GM08714 (cell line): ENCODE data around the gene NCBP1.

Experiments used
- H3K4me3 ChIP-seq: fragments of 200-500 bp; sonication (Bioruptor generic); 2 replicates; pipeline ENCODE4 v1.5.1; 2014; ENCODE audit warnings: mild to moderate bottlenecking, low read length, inconsistent platforms
- ZNF274 ChIP-seq: IDR thresholded peaks from 2 replicates; pipeline ENCODE4 v1.6.1; 2012; ENCODE audit warnings: mild to moderate bottlenecking, low read depth, low read length

The NCBP1 gene

GRCh38 chr9:97636903-97637302, 3.3 kb downstream of the NCBP1 start:
- TF ChIP-seq ZNF274, result no peak
- 0 out of 2 replicates have a peak overlapping the region, but pooled peaks have one; percentile 42 for H3K4me3 ChIP-seq

- TF ChIP-seq ZNF274, result no peak
- no peak overlapping the region for H3K4me3 ChIP-seq
Measured at GRCh38 chr9:97638666-97639065, 5.0 kb downstream of the NCBP1 start.

DNA sequence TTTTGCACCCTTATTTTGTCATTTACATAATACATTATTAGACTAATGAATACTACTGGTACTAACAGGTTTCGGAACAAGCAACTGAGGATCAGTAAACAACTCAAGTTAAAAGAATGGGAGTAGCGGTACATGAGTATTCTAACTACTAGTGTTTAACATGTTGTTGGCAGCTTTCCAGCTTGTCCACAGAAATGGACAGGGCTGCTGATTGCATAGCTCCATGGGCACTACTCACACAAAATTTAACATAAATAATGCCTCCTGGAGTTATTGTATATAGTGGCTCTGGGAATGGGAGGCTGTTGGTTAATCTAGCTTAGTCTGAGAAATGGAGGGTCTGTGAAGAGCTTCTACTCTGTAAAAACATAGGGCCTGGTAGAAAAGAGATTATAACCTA, 6.7 kb downstream of the NCBP1 start:
- TF ChIP-seq ZNF274, result no peak
- H3K4me3 ChIP-seq, result no peak overlapping the region

DNA sequence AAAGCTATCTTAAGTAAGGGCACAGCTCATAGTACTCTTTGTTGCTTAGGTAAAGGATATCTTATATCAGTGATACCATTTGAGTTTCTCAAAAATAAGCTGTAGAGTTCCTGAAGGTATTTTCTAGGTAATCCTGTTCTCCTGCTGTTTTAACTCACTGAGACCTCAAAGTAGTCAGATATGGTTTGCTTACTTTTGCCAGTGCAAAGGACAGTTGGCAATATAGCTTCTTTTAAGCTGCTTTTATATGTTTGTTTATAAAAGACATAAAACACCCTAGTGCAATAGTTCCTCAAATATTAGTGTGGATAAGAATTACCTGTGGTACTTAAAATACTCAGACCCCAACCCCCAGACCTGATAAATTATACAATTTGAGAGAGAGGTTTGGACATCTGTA, 12.1 kb downstream of the NCBP1 start:
- no peak for TF ChIP-seq ZNF274
- no peak overlapping the region for H3K4me3 ChIP-seq

DNA sequence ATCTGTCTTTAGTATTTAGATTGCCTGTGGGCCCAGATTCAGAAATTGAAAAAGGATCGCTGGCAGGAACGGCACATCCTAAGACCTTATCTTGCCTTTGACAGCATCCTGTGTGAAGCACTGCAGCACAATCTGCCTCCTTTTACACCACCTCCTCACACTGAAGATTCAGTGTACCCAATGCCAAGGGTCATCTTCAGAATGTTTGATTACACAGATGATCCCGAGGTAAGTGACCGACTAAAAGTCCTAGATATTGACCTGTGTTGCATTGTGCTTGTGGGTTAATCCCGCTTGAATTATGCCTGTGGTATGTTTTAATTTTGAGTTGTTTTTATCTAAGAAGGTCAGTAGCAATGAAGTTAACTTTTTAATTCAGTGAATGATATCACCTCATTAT, 14.4 kb downstream of the NCBP1 start:
- no peak for TF ChIP-seq ZNF274
- no peak overlapping the region for H3K4me3 ChIP-seq

DNA sequence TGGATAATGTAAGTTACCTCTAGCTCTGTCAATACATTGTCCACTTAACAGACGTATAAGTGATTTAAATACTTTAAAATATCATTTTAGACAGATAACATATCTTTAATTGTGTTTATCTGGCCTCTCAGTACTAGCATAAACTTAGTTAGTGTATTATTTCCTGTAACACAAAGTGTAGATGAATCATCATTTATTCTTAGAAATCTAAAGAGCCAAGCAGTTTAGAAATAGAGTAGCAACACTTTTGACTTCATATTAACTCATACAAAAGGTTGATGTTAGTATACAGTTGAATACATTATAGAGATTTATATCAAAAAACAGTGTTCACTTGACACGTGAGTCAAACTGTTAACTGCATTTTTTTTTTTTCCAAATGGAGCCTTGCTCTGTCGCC, 18.0 kb downstream of the NCBP1 start:
- no peak overlapping the region for H3K4me3 ChIP-seq
- TF ChIP-seq ZNF274, result no peak

DNA sequence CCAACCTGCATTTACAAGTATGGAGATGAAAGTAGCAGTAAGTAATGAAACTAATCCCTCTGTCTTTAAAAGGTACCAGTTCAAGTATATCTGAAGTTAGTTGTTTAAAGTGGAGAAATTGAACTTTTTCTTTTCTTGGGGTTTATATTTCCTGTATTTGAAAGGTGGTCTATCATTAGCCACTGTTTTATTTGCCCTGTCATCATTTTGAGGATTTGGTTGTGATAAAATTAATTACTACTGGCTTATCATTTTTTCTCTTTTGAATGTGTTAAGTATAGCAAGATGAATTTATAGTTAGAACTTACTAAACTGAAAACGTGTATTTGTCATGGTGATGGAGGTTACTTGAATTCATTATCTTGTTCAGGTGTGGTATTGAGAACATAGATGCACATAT, 25.1 kb downstream of the NCBP1 start:
- no peak overlapping the region for H3K4me3 ChIP-seq
- no peak for TF ChIP-seq ZNF274

DNA sequence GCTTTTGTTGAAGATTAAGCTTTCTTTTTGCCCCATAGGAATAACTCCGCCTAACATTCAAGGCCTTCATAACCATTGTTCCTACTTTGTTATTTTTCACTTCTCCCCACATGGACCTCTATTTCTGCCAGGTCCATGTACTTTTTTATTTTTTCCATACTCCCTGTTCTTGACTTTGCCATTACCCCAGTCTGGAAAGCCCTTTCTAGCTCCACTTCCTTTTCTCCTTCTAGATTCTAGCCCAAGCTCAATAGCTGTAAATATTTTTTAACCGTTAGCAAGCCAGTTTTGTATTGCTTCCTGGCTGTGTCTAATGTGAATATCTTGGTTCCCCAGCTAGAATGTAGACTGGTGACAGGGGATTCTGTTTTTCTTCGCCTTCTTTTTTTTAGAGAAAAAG, 26.1 kb downstream of the NCBP1 start:
- no peak for TF ChIP-seq ZNF274
- no peak overlapping the region for H3K4me3 ChIP-seq

DNA sequence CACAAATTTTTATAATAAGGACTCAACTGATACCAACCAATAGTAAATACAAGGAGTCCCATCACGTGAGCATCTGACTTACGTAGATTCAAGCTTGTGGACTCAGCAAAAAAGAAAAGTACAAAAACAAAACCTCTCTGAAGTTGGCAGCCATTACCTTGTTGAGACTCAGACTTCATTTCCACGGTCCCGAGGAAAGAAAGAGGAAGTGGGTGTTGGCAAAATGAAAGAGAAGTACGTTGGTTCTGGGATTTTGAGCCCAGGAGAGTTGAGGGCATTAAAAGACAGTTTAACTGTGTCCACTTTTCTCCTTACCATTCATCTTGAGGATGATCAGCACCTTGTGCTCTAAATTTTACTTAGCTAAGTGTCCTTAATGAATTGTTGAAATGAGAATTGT, 26.7 kb downstream of the NCBP1 start:
- no peak for TF ChIP-seq ZNF274
- no peak overlapping the region for H3K4me3 ChIP-seq

DNA sequence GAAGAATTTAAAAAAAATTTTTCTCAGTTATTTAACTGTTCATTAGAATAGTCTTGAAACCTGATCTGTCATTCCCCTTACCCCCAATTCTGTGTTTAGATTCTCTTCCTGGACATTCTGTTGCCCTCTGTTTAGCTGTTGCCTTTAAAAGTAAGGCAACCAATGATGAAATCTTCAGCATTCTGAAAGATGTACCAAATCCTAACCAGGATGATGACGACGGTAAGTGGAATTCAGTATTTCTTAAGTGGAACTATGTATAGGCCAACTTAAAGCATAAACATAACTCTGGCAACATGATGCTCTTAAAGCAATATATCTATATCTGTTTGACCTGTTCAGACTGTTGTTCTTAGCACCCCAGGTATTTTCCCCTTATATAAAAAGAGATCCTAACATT, 27.2 kb downstream of the NCBP1 start:
- no peak overlapping the region for H3K4me3 ChIP-seq
- TF ChIP-seq ZNF274, result no peak

GRCh38 chr9:97665742-97666141, 32.1 kb downstream of the NCBP1 start:
- TF ChIP-seq ZNF274, result no peak
- no peak overlapping the region for H3K4me3 ChIP-seq

DNA sequence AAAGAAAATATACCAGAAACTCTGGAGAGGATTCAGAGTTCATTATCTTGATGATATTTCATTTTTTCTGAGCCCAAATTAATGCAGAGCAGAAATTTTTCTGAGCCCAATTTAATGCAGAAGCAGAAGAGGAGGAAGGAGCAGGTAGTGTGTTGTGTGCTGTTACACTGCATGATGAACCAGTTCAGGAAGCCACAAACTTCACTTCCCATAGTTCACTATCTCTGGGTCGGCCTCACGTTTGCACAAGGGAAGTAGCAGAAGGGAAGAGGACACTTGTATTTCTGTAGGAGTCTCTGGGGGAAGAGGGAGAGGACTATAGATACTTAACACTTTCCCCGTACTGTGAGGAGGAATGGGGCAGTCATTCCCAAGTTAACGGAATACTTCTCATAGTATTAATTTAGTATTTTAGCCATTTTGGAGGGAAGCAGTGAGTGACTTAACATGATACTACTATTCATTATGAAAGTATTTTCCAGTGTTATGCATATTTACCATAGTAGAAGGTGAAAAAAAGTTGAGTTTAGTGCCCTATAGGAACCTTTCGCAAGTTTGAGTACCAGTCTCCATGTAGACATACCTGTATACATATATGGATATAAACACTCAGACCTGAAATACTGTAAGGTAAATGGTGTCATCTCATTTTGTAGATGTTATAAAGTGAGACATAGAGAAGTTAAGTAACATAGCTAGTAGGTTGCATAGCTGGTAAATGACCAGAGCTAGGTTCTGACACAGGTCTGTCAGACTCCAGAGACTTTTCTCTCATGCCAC, 33.5 kb downstream of the NCBP1 start:
- no peak for TF ChIP-seq ZNF274
- no peak overlapping the region for H3K4me3 ChIP-seq

GRCh38 chr9:97668485-97668884, 34.9 kb downstream of the NCBP1 start:
- no peak for TF ChIP-seq ZNF274
- H3K4me3 ChIP-seq, result no peak overlapping the region

- H3K4me3 ChIP-seq, result no peak overlapping the region
- TF ChIP-seq ZNF274, result no peak
Measured at GRCh38 chr9:97670586-97670985, 37.0 kb downstream of the NCBP1 start.

GRCh38 chr9:97672403-97672802, 38.8 kb downstream of the NCBP1 start:
- TF ChIP-seq ZNF274, result no peak
- no peak overlapping the region for H3K4me3 ChIP-seq

DNA sequence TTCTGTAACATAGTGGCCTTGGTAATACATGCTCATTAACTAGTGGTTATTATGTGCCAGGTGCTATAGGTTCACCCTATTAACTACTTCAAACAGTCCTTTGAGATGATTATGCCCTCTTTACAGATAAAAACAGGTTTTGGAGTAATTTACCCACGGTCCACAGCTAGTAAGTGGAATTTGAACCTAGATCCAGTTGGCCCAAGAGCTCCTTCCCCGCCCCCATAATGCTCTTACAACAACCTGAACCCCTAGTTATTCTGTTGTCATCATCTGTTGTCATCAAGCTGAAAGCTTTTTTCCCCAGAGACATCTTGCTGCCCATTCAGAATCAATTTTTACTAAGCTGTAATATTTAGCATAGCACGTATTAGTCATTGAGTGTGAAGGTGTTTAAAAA, 40.3 kb downstream of the NCBP1 start:
- no peak overlapping the region for H3K4me3 ChIP-seq
- TF ChIP-seq ZNF274, result no peak

DNA sequence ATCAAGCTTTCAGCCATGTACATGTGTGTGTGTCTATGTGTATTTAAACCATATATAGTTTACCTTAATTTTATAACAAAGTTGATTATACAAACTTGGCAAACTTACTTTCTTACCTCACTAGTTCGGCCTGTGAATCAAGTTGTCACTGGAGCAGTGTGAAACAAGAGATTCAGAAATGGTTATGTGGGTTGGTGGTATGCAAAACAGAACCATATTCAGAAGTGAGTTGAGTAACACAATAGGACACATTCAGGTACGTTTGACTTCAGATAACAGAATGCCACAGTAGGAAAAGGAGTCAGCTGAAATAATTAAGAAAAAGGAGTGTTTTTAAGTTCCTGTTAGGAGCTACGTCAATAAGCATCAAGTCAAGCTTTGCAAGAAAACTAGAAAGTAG, 42.0 kb downstream of the NCBP1 start:
- TF ChIP-seq ZNF274, result no peak
- H3K4me3 ChIP-seq, result no peak overlapping the region
